HG02840 (cell line): ENCODE measurements around the gene HOXA1.

ENCODE experiments used
- ATAC-seq: cut with Tn5 transposase; IDR thresholded peaks from one replicate; pipeline ENCODE4 v1.9.1; 2021; ENCODE audit warnings: mild to moderate bottlenecking, moderate library complexity, moderate number of reproducible peaks; ENCODE audit not compliant: unreplicated experiment, low FRiP score

The HOXA1 gene

GRCh38 chr7:27106901-27107240 is 11.1 kb upstream of the HOXA1 start:
- no peak for ATAC-seq

GRCh38 chr7:27106181-27106900 is 10.5 kb upstream of the HOXA1 start:
- no peak for ATAC-seq

GRCh38 chr7:27105301-27106031 is 9.7 kb upstream of the HOXA1 start:
- no peak for ATAC-seq

GRCh38 chr7:27104341-27105058 is 8.7 kb upstream of the HOXA1 start:
- ATAC-seq: no peak

DNA sequence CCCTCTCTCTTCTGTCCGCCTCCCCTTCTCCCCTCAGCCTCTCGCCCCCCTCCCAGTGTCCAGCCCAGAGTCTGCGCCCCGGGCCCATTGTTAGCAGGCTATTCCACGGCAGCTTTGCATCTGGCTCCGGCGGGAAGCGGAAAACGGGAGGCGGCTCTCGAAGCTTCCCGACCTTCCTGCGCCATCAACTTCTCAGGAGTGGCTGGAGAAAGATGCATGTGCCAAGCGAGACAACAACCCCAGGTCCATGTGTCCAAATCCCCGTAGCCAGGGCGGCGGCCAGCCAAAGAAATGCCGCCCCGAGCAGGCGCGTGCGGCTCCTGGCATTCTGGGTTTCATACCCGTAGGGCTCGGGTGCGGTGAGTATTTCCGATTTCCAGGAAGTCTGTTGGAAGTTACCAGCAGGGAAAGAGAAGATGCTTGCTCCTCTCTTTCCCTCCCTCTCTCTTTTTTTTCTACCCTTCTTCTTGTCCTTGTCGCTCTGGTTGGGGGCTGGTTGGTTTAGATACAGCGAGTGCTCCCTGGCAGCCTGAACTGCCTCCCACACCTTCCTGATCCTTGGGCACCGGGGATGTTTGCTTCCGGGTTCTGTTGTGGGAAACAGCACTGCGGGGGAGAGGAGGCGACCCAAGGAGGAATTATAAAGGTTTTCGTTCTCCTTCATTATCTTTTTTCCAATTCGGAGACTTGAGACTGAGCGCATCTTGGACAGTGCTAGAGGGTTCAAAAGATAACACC is 7.9 kb upstream of the HOXA1 start:
- no peak for ATAC-seq

DNA sequence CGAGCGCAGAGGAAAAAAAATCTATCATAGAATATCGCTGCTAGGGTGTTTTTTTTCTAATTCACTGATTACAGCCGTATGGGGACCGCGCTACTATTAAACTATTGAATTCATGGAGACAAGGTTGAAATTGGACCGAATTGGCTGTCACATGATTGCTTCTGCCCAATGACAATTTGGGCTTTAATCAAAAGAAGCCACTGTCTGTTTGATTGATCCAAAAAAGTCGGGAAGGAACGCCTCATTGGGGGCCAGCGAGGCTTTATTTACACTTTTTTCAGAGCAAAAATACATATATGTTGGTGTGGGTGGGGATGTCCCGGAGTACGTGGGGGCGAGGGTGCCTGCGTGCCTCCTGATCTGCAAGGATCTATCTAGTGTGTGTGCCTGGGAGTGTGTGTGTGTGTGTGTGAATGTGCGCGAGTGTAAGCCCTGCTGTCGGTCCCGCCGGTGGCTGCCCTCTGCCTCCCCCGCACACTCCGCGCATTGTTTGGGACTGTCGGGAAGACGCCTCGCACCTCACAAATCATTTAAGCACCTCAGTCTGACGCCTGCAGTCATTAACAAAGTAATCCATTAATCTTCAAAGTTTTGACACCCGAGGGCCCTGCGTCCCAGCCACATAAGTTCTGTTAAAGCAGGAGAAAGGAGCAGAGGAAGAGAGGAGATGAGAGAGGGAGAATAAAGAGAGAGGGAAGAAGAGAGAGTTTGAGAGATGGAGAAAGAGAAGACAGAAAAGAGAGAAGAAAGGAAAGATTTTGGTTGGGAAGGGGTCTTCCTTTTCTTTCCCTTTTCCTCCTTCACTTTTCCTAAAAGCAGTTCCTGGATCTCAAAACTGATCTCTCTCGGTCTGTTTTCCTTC is 7.0 kb upstream of the HOXA1 start, which contains the start of gene HOXA2:
HOXA2 (minus strand) TSS at position 103 of the 862 bp plus-strand sequence. CDS start 183 bp downstream, outside the sequence.
- no peak for ATAC-seq

- no peak for ATAC-seq
Measured at GRCh38 chr7:27101957-27102580, 6.3 kb upstream of the HOXA1 start.

DNA sequence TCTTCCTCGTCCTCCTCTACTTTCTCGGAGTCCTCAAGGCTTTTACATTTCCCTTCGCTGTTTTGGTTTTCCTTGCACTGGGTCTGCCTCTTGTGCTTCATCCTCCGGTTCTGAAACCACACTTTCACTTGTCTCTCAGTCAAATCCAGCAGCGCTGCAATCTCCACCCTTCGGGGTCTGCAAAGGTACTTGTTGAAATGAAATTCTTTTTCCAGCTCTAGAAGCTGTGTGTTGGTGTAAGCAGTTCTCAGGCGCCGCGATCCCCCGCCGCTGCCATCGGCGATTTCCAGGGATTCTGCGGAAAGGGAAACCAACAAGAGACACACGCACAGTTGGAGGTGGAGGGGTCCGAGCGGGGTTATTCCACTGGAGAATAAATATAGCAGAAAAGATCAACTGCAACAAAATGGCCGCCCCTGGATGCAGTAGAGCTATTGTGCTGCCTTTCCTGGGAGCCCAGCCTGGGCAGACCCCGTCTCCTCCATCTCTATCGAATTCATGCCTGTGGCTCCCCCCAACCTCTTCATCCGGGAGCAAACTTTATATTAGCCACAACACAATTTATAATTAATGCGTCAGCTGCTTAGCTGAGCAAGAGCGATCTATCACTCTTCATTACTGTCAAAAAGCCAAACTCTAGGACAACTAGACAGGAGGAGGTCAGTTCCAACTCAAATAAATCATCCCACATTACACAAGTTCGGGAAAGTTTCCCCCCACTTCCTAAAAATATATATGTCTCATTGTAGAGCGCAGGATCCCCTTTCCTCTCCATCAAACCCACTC is 5.6 kb upstream of the HOXA1 start:
- no peak for ATAC-seq

- ATAC-seq: no peak
Measured at GRCh38 chr7:27100694-27101170, 4.9 kb upstream of the HOXA1 start.

DNA sequence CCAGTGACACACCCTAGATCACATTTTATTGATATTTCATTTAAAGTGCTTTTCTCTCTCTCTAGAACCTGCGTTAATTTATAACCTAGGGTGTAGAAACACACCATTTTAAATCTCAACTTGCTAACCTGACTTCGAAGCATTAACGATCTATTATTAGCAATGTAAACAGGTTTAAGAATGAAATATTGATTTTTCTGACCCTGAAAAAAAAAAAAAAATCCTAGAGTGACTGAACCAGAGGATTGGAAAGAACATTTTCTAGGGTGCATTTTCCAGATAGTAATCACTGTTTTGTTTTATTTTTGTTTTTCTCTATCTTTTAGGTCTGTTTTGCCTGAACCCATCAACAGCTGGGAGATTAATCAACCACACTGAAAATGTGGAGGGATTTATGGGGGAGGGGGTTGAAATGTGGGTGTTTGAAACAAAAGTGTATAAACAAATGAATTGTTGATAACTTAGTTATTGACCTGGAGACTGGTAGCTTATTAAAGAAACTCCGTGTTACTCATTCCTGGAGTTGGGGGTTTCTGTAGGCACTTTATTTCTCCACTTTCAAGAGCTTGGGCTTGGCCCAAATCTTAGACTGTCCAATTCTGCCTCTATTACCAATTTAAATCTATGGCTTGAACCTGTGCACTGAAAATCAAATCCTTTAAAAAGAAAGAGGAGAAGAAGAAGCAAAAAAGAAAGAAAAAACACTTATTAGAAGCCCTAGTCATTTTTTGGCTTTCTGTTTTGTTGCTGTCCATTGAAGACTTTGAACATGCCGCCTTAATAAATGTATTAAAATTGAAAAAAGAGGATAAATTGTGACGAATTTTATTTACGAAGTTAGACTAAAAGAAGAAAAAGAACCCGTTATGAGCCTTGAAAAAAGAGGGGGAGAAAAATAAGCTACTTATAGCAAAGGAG is 3.9 kb upstream of the HOXA1 start:
- ATAC-seq: no peak

GRCh38 chr7:27098578-27099451 is 3.0 kb upstream of the HOXA1 start:
- no peak for ATAC-seq

GRCh38 chr7:27097686-27098577 is 2.1 kb upstream of the HOXA1 start:
- ATAC-seq: no peak

DNA sequence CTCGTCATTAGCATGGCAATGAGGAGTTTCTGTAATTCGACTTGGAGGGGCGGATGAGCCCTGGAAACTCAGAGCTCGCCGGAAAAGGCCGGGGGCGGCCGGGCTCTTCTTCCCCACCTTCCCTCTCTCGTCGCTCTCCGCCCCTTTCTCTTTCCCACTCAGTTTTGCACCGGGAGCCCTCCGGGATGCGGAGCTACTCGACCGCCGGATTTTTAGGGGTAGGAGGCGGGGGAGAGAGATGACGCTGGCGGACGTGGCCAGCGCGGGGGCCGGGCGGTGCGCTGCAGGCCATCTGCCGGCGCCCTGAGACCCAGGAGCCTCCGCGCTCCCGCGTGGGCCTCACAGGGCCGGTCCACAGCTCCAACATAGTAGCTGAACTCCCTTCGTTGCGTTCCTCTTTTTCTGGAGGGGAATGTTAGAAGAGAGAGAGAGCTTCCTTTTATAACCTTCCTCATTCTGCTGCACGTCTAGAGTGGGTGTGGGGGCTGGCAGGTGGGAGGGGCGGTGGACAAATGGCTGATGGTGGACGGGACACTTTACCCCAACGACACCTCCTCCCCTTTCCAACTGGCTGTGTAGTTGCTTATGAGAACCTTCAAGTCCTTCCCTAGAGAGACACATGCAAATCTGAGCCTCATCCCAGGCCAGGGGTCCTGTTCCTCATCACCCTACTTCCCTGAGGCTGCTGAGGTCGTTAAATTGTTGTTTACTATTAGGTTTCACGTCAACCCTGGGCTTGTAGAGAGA is 1.1 kb upstream of the HOXA1 start:
- no peak for ATAC-seq

- no peak for ATAC-seq
Measured at GRCh38 chr7:27095050-27095896, 527 bp downstream of the HOXA1 start.
